Subcutaneous abdominal adipose tissue (tissue), 5 donors: Measurements from ENCODE around the gene TOGARAM1.

ENCODE experiments used
- H3K27ac ChIP-seq: one replicate; pipeline ENCODE4 v1.7.0; 2013; ENCODE audit warnings: low read depth, mild to moderate bottlenecking, inconsistent platforms, low read length, moderate library complexity
- H3K27me3 ChIP-seq, 5 donors: one replicate each; pipeline ENCODE4 v1.7.0; 2013; ENCODE audit warnings: low read length in 5 of 5, inconsistent platforms in 1 of 5; ENCODE audit not compliant: control insufficient read depth in 5 of 5, insufficient read depth in 4 of 5
- H3K36me3 ChIP-seq, 5 donors: one replicate each; pipeline ENCODE4 v1.7.0; 2013; ENCODE audit warnings: low read length in 5 of 5; ENCODE audit not compliant: control insufficient read depth in 5 of 5, insufficient read depth in 5 of 5
- H3K4me1 ChIP-seq, 5 donors: one replicate each; pipeline ENCODE4 v1.7.0; 2013; ENCODE audit warnings: low read length in 5 of 5, mild to moderate bottlenecking in 3 of 5, moderate library complexity in 1 of 5; ENCODE audit not compliant: control insufficient read depth in 5 of 5, insufficient read depth in 5 of 5
- H3K4me3 ChIP-seq, 5 donors: one replicate each; pipeline ENCODE4 v1.7.0; 2013; ENCODE audit warnings: low read length in 5 of 5, low read depth in 1 of 5
- H3K9ac ChIP-seq, 5 donors: one replicate each; pipeline ENCODE4 v1.7.0; 2013; ENCODE audit warnings: low read length in 5 of 5, mild to moderate bottlenecking in 4 of 5, moderate library complexity in 3 of 5
- H3K9me3 ChIP-seq, 5 donors: one replicate each; pipeline ENCODE4 v1.7.0; 2013; ENCODE audit warnings: low read length in 5 of 5; ENCODE audit not compliant: control insufficient read depth in 5 of 5
- donor health status: healthy.
- donor health status: healthy.
- donor health status: healthy.
- donor health status: healthy.
- donor health status: healthy.

Gene TOGARAM1

GRCh38 chr14:44979740-44980356 is 17.9 kb downstream of the TOGARAM1 start:
- H3K27me3 ChIP-seq, result no peaks in the 10 kb centered on the region
- H3K27ac ChIP-seq, result no peak overlapping the region
- no peak overlapping the region for H3K4me3 ChIP-seq
- no peaks in the 10 kb centered on the region for H3K9me3 ChIP-seq
- peaks cover 0 to 5% (median 0%) of the 10 kb centered on the region in 5 donors for H3K4me1 ChIP-seq
- H3K9ac ChIP-seq, result no peak overlapping the region
- H3K36me3 ChIP-seq, result no peaks in the 10 kb centered on the region

- H3K27ac ChIP-seq, result no peak overlapping the region
- H3K4me1 ChIP-seq, result peaks cover 0 to 5% (median 0%) of the 10 kb centered on the region in 5 donors
Measured at GRCh38 chr14:44981198-44981597, 19.2 kb downstream of the TOGARAM1 start.

GRCh38 chr14:44982594-44982993 is 20.6 kb downstream of the TOGARAM1 start:
- H3K36me3 ChIP-seq, result no peaks in the 10 kb centered on the region
- H3K4me1 ChIP-seq, result peaks cover 0 to 5% (median 0%) of the 10 kb centered on the region in 5 donors
- H3K9ac ChIP-seq, result no peak overlapping the region

More at GRCh38 chr14:44981198-44981597, 19.2 kb downstream of the TOGARAM1 start:
- Histone ChIP-seq H3K9me3 (no peaks in the 10 kb centered on the region), H3K36me3 (no peaks in the 10 kb centered on the region), H3K9ac (no peak overlapping the region), H3K27me3 (no peaks in the 10 kb centered on the region), H3K4me3 (no peak overlapping the region)

GRCh38 chr14:44988694-44989093 is 26.7 kb downstream of the TOGARAM1 start:
- Histone ChIP-seq H3K36me3 (no peaks in the 10 kb centered on the region), H3K9ac (no peak overlapping the region), H3K4me3 (no peak overlapping the region), H3K27me3 (no peaks in the 10 kb centered on the region), H3K27ac (peak overlapping the region; percentile 4), H3K9me3 (no peaks in the 10 kb centered on the region), H3K4me1 (peaks cover 1 to 11% (median 7%) of the 10 kb centered on the region in 5 donors)

More at GRCh38 chr14:44982594-44982993, 20.6 kb downstream of the TOGARAM1 start:
- Histone ChIP-seq H3K27me3 (no peaks in the 10 kb centered on the region), H3K9me3 (no peaks in the 10 kb centered on the region), H3K4me3 (no peak overlapping the region), H3K27ac (no peak overlapping the region)

GRCh38 chr14:44989497-44990440 is 27.8 kb downstream of the TOGARAM1 start:
- peak overlapping the region; percentile 4 for H3K27ac ChIP-seq
- no peaks in the 10 kb centered on the region for H3K9me3 ChIP-seq
- no peak overlapping the region for H3K4me3 ChIP-seq
- no peak overlapping the region for H3K9ac ChIP-seq
- H3K36me3 ChIP-seq, result no peaks in the 10 kb centered on the region
- H3K4me1 ChIP-seq, result peaks cover 1 to 11% (median 7%) of the 10 kb centered on the region in 5 donors
- no peaks in the 10 kb centered on the region for H3K27me3 ChIP-seq

- Histone ChIP-seq H3K36me3 (no peaks in the 10 kb centered on the region), H3K9ac (no peak overlapping the region), H3K27ac (no peak overlapping the region), H3K27me3 (no peaks in the 10 kb centered on the region), H3K4me1 (peaks cover 1 to 11% (median 7%) of the 10 kb centered on the region in 5 donors), H3K4me3 (no peak overlapping the region), H3K9me3 (no peaks in the 10 kb centered on the region)
Measured at GRCh38 chr14:44990533-44990932, 28.5 kb downstream of the TOGARAM1 start.

GRCh38 chr14:44995196-44995595 is 33.2 kb downstream of the TOGARAM1 start:
- no peak overlapping the region for H3K4me3 ChIP-seq
- no peaks in the 10 kb centered on the region for H3K4me1 ChIP-seq
- no peaks in the 10 kb centered on the region for H3K27me3 ChIP-seq
- peaks cover 3 to 7% (median 6%) of the 10 kb centered on the region in 5 donors for H3K36me3 ChIP-seq
- no peak overlapping the region for H3K9ac ChIP-seq
- H3K9me3 ChIP-seq, result no peaks in the 10 kb centered on the region
- no peak overlapping the region for H3K27ac ChIP-seq

GRCh38 chr14:44995770-44996294 is 33.8 kb downstream of the TOGARAM1 start:
- H3K4me1 ChIP-seq, result no peaks in the 10 kb centered on the region
- no peaks in the 10 kb centered on the region for H3K27me3 ChIP-seq
- peaks cover 3 to 11% (median 10%) of the 10 kb centered on the region in 5 donors for H3K36me3 ChIP-seq
- H3K27ac ChIP-seq, result no peak overlapping the region
- no peaks in the 10 kb centered on the region for H3K9me3 ChIP-seq
- H3K9ac ChIP-seq, result no peak overlapping the region
- no peak overlapping the region for H3K4me3 ChIP-seq

GRCh38 chr14:45003924-45004323 is 41.9 kb downstream of the TOGARAM1 start:
- Histone ChIP-seq H3K4me3 (no peak overlapping the region), H3K36me3 (peaks cover 10 to 23% (median 11%) of the 10 kb centered on the region in 5 donors)

GRCh38 chr14:45015133-45015532 is 53.1 kb downstream of the TOGARAM1 start:
- H3K9ac ChIP-seq, result no peak overlapping the region
- no peak overlapping the region for H3K4me3 ChIP-seq
- H3K36me3 ChIP-seq, result peaks cover 9 to 21% (median 17%) of the 10 kb centered on the region in 5 donors
- no peak overlapping the region for H3K27ac ChIP-seq
- no peaks in the 10 kb centered on the region for H3K27me3 ChIP-seq
- H3K4me1 ChIP-seq, result no peaks in the 10 kb centered on the region
- H3K9me3 ChIP-seq, result no peaks in the 10 kb centered on the region

More at GRCh38 chr14:45003924-45004323, 41.9 kb downstream of the TOGARAM1 start:
- Histone ChIP-seq H3K9me3 (no peaks in the 10 kb centered on the region), H3K4me1 (no peaks in the 10 kb centered on the region), H3K27ac (no peak overlapping the region), H3K9ac (no peak overlapping the region), H3K27me3 (no peaks in the 10 kb centered on the region)
